Measurements from ENCODE around the gene BMP4. TPM values are rescaled to one million over a fixed set of nuclear protein-coding genes. Genes with fewer than 3 reads are reported as not detected.

Gene BMP4
- total and polyA plus RNA-seq, 2 experiments from 2014 or later = 2.5 to 3.9 TPM

- 0 out of 2 replicates have a peak, but pooled peaks cover 6% of the 10 kb centered on the region for H3K9me2 ChIP-seq (ENCODE audit: insufficient read depth)
- peaks cover 4% of the 10 kb centered on the region; the same call in 1 of the 3 replicates for H3K9me3 Mint-ChIP-seq
Measured at GRCh38 chr14:53969326-53969725, 12.7 kb upstream of the BMP4 start.

More at GRCh38 chr14:53969326-53969725, 12.7 kb upstream of the BMP4 start:
- no peak for DNase-seq (ENCODE audit: low spot score)
- no peak for TF ChIP-seq ZNF331 (CRISPR knock-in tag; IDR thresholded peaks at IDR 0.05; ENCODE audit: low read depth)
- TF ChIP-seq JUNB (IDR thresholded peaks at IDR 0.05; ENCODE audit: unreplicated experiment) = no peak
- no peak for TF ChIP-seq NANOG (IDR thresholded peaks at IDR 0.05; ENCODE audit: borderline replicate concordance)
- no peak for TF ChIP-seq ZNF114 (CRISPR knock-in tag; IDR thresholded peaks at IDR 0.05)
- TF ChIP-seq ETS1 (IDR thresholded peaks at IDR 0.05) = no peak
- TF ChIP-seq STAT1 (IDR thresholded peaks at IDR 0.05; ENCODE audit: unreplicated experiment) = no peak
- no peak for TF ChIP-seq CREB1 (CRISPR knock-in tag; IDR thresholded peaks at IDR 0.05; ENCODE audit: low read depth)
- TF ChIP-seq CTCF (conservative IDR thresholded peaks at IDR 0.05; ENCODE audit: low read depth in 2 of 2) = no peak
- TF ChIP-seq REST (IDR thresholded peaks at IDR 0.05; ENCODE audit: unreplicated experiment) = no peak
- TF ChIP-seq ZNF462 (CRISPR knock-in tag; IDR thresholded peaks at IDR 0.05) = no peak
- no peak for TF ChIP-seq EZH2 (IDR thresholded peaks at IDR 0.05; ENCODE audit: low read depth, unreplicated experiment)
- no peak for TF ChIP-seq POLR2AphosphoS5 (IDR thresholded peaks at IDR 0.05; ENCODE audit: low read depth)
- TF ChIP-seq EZH2phosphoT487 (IDR thresholded peaks at IDR 0.05; ENCODE audit: unreplicated experiment) = no peak
- Histone ChIP-seq H3K36me3 (ENCODE audit: insufficient read depth) (no peaks in the 10 kb centered on the region), H3K27me3 (ENCODE audit: insufficient read depth) (peaks cover 16% of the 10 kb centered on the region), H3K4me2 (no peak overlapping the region), H4K20me1 (replicated peaks; ENCODE audit: insufficient read depth) (no peaks in the 10 kb centered on the region), H3K4me1 (ENCODE audit: insufficient read depth) (peaks cover 33% of the 10 kb centered on the region), H3K79me2 (replicated peaks; ENCODE audit: insufficient read depth) (no peaks in the 10 kb centered on the region), H3F3A (replicated peaks; ENCODE audit: low read depth) (no peaks in the 10 kb centered on the region), H3K27ac (ENCODE audit: low read depth) (no peak overlapping the region), H2AFZ (no peak overlapping the region), H3K4me3 (no peak overlapping the region)
- Mint-ChIP-seq H3K27ac (no peak overlapping the region), H3K36me3 (ENCODE audit: low read depth) (no peaks in the 10 kb centered on the region; the same call in 2 of the 3 replicates), H3K4me1 (peaks cover 27% of the 10 kb centered on the region), H3K4me3 (no peak overlapping the region), H3K27me3 (ENCODE audit: insufficient read depth, low read depth, poor library complexity) (peaks cover 14% of the 10 kb centered on the region)
- peak; percentile 41; the same call in 2 of the 3 replicates for ATAC-seq
